ENCODE measurements around the gene PITPNM2.

PITPNM2 gene

DNA sequence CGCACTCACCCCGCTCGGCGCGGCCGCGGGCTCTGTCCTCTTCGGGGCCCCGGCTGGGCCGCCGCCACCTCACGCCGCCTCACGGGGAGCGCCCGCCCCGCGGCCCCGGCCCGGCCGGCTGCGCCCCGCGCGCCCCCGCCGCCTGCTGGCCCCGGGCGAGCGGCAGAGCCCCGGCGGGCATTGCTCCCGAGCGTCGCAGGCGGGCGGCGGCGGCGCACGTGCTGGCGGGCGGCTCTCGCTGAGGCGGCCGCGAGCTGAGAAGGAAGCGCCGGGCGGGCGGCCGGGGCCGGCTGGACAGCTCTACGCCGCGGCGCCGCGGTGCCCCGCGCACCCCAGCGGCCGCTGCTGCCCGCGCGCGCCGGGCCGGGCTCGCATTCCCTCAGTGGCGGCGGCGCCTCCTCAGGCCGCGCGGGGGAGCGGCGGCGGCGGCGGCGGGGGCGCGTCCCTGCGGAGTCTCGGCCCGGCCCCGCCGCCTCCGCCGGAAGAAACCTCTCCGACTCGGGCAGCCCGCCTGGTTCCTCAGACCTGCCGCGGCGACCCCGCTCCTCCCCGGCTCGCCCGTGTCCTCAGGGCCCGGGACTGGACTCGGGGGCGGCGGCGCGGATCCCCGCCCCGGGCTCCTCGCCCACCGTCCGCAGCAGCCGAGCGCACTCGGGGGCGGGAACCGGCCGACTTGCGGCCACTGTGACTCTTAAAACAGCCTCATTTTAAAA lies at the start of gene PITPNM2:
Gene PITPNM2 (minus strand): TSS at position 347 of the 713 bp plus-strand sequence. CDS start 116,500 bp downstream, outside the sequence.
- no peak for DNase-seq

DNA sequence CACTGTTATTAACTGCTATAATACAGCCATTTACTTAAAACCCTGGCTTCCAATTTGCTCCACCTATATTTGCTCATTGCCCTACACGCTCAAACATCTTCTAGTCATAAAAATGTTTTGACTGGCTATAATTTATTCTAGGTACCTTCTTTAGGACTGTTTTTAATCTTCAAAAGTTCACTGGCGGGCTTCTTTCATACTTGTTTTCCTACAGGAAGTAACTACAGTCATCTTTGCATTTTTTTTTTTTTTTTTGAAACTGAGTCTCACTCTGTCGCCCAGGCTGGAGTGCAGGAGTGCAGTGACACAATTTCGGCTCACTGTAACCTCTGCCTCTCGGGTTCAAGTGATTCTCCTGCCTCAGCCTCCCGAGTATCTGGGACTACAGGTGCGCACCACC lies 49.5 kb upstream of the PITPNM2 start:
- no peak for DNase-seq

DNA sequence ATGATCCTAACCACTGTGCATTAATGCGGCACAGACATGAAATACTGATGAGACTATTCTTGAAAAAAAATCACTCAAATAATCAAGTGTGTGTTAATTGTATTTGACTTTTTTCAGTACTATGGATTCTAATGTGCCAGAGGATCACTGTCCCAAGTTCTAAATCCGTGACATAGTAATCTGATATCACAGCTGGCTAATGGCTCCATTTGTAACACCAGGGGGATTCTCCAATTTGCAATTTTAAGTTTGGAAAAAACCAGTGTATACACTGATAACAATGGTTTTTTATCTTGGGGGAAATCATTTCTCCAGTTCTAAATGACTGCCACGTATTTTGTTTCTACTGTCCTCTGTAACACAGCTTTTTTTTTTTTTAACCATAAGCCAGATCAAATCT lies 49.0 kb upstream of the PITPNM2 start:
- DNase-seq = no peak

DNA sequence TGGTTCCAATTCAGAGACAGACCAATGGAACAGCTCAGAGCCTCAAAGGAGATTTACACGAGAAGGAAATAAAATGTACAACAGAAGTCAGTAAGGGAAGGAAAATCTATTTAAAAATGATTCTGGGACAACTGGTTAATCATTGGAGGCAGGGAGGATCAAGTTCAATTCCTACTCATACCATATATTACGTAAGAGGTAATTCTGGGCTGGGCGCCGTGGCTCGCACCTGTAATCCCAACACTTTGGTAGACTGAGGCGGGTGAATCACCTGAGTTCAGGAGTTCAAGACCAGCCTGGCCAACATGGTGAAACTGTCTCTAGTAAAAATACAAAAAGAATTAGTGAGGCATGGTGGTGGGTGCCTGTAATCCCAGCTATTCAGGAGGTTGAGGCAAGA lies 36.7 kb upstream of the PITPNM2 start:
- no peak for DNase-seq

DNA sequence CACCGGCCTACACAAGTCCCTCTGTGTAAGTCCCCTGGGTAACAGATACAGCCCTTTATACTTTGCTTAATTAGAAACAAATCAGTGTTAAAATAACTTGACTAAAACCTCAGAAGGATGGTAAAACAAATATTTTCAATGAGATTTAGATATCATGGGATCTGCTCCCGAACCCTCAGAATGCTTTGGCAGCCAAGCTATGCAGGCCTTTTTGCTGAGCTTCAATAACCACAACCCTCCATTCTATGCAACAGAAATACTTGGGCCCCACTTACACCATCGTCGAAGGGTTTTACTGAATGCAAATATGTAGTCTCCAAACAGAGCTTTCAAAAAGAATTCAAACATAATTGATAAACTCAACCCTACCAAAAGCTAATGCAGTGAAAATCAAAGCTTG lies 29.3 kb upstream of the PITPNM2 start:
- DNase-seq = no peak

DNA sequence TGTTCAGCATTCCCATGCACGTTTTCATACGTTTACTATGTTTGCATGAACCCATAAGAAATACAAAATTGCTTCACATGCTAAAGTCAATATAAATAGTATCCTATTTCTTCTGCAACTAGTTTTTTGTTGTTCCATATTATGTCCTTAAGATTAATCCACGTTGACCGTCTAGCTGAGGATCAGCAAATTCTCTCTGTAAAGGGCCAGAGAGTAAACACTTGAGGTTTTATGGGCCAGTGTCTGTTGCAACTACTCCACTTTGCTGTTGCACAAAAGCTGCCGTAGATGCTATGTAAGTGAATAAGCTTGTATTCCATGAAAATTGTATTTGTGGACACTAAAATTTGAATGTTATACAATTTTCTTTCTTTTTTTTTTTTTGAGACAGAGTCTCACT lies 21.1 kb upstream of the PITPNM2 start:
- no peak for DNase-seq

DNA sequence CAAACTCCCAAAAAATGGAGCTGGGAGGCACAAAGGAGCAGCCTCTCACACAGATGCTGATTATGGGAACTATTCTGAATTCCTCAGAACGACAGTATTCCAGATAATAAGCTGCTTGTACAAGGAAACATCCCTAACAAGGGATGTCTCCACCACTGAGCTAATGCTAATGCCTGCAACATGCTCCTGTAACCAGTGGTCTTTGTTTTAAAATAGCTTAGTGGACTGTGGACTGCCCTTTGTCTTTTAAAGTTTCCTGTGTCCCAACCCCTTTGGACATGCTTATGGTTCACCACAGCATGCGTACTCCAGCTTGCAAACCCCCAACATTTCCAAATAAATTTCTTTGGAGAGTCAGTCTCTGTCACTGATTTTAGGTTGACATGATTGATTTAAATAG lies 16.4 kb upstream of the PITPNM2 start:
- no peak for DNase-seq

DNA sequence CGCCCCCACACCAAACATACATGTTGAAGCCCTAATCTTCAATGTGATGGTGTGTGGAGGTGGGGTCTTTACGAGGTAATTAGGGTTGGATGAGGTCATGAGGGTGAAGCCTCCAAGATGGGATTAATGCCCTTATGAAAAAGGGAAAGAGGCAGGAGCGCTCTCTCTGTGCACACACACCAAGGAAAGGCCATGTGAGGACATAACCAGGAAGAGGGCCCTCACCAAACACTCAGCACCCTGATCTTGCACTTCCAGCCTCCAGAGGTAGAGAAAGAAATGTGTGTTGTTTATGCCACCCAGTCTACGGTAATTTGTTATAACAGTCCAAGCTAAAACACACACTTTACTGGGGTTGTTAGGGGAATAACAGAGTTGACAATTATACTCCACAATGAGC lies 14.6 kb upstream of the PITPNM2 start:
- DNase-seq = no peak

DNA sequence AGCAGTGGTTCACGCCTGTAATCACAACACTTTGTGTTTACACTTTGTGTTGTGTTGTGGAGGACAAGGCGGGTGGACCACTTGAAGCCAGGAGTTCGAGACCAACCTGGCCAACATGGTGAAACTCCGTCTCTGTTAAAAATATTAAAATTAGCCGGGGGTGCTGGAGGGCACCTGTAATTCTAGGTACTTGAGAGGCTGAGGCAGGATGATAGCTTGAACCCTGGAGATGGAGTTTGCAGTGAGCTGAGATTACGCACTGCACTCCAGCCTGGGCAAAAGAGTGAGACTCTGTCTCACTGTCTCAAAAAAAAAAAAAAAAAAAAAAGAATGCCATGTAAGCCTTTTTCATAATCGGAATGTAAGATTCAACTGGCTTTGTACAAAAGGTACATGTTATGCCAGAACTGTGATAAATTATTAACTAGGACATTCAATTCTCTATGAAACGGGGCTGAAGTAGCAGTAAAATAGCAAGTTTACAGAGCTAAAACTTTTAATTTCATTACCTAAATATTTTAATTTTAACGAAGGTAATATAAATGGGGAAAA lies 13.9 kb upstream of the PITPNM2 start:
- DNase-seq = no peak

DNA sequence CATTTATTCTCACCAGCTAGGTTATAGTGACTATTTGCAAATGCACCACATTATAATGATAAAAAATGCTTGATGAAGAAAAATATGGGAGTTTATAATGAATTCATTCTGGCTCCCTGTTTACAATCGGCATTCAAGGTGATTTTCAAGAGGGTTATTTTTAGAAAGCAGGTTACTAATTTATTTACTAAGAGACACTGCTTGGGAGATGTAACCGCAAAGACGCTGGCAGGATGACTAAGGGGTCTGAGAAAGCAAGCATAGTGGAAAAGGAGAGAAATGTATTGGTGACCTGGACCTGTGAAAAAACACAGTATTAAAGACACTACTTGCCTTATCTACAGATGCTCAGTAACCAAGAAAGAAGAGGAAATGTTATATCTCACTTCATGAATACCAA lies 13.3 kb upstream of the PITPNM2 start:
- DNase-seq = no peak

DNA sequence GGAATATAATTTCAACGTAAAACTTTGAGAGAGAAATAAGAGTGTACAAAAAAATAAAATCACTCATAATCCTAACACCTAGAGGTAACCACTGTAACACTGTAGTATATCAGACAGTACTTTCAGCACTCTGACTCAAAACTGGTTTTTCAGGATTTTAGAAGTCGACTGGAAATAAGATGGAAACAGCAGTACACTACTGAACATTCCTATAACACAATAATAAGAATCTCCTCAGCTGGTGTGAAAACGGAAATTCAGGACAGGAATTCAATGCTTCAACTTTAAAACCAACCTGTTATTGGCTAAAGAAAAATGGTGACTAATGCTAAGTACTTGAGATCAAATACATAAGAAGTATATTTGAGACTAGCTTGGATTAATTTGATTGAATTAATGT lies 12.3 kb upstream of the PITPNM2 start:
- DNase-seq = no peak

DNA sequence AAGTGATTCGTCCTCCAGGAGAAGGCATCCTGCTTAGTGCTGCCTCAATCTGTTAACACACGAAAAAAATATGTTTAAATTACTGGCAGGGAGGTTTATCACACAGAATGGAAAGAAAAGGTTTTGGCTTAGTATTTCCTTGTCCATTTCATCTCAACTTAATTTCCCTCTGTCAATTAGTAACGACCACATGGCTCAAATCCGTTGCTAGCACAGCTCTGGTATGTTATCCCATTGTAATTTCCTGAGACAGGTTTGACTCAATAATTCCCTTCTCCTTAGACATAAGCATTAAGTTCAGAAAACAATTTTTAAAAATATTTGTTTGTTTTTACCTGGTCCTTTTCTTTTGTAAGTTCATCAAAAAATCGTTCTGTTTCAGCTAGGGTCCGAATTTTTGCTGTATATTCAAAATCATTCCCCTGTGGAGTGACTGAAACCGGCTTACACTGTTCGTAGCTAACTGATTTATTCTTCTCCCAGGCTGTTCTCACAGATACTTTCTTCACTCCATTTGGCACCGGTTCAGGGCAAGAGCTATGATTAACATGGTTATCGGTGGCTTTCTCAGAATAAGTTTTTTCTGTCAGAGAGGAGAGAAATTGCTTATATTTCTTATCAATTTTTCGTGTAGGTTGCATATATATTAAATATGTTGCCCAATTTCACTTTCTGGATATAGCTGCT lies 10.1 kb upstream of the PITPNM2 start:
- DNase-seq = no peak

DNA sequence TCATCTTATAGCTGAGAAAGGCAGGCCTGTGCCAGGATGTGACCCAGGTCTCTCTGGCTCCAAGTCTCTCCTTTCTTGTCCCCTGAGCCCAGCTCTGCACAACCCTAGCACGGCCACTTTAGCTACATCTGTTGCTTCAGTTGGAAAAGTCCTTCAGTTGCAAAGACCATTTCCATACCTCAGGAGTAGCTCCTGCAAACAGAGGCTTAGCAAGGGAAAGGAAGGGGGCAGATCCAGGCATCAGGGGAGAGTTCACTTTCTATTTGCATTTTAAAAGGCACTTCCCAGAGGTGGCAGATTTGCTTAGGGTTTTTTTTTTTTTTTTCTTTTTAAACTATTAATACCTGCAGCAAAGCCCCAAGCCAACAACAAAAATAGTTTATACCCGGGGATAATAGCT lies 3.0 kb upstream of the PITPNM2 start:
- DNase-seq = no peak

DNA sequence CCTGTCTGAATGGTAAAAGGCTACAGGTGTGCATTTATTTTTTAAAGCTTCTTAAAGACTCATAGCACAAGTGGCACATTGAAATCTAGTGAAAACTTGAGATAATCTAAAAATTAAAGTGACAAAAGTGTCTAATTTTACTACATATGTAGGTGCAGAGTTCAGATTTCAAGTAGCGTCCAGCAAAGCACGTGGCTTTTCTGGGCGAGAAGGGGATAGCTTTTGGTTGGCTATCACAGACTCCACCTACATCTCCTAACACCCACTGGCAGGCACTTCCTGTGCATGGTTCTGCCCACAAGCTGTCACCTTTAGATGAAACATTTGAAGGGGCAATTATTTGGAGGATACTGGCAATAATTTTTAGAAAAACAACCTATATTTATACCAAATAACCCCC lies 1.9 kb upstream of the PITPNM2 start:
- DNase-seq = no peak

DNA sequence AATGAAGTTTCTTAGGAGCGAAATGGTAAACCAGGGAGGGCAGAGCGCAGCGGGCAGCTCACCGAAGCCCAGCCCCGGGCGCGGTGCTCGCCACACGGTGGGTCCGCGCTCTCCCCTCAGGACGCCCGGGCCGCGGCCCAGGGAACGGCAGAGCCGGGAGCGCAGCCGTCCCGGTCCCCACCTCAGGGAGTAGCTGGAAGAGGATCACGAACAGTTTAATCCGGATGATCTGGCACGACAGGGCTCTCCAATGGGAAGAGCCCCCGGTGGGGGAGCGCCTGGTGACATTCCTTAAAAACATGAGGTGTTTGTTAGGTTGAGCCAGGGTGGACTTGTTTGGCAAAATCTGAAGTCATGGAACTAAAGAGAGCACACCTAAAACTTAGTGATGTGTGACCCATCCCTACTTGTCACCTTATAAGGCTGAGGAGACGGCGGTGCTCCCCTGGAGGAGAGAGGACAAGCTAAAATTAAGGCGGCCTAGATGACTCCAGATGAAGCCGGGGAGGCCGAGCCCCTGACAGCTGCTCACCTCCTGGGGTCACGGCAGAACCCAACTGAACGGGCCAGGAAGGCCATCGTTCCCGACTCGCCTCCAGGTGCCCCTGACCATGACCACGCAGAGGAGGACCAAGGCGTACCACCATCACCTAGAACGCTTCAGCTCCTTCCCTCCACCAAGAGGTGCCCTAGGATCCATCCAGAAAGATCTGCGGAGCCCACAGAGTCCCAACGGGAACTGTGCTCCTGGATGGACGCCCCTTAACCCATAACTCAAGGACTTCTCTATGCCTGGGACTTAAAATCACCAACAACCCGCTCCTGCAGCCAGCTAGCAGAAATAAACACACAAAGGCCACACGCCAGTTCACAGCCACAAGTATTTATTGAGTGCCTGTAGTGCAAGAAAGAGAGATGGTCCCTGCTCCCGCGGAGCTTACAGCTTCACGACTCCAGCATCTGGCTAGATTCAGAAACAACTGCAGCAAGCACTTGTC lies 866 bp upstream of the PITPNM2 start:
- DNase-seq = peak; percentile 71

DNA sequence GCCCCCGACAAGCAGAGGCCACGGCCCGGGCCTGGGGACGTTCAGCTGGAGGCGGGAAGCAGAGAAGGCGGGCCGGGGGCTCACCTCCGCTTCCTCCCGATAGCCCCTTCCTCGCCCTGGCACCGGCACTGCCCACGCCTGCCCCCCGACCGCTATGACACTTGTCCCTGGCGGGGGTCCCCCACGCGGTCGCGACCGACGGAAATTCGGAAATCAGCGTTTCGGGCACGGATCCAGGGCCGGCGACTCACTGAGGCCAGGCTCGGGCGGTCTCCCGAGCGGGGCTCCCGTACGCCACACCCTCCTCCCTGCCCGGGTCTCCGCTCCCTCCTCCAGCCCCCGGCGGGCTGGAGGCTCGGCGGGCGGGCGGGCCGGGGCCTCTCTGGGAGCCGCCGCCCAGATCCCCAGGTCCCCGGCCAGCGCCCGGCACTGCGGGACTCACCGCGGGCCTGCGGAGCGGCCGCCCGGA lies 581 bp downstream of the PITPNM2 start:
- peak; percentile 61 for DNase-seq

DNA sequence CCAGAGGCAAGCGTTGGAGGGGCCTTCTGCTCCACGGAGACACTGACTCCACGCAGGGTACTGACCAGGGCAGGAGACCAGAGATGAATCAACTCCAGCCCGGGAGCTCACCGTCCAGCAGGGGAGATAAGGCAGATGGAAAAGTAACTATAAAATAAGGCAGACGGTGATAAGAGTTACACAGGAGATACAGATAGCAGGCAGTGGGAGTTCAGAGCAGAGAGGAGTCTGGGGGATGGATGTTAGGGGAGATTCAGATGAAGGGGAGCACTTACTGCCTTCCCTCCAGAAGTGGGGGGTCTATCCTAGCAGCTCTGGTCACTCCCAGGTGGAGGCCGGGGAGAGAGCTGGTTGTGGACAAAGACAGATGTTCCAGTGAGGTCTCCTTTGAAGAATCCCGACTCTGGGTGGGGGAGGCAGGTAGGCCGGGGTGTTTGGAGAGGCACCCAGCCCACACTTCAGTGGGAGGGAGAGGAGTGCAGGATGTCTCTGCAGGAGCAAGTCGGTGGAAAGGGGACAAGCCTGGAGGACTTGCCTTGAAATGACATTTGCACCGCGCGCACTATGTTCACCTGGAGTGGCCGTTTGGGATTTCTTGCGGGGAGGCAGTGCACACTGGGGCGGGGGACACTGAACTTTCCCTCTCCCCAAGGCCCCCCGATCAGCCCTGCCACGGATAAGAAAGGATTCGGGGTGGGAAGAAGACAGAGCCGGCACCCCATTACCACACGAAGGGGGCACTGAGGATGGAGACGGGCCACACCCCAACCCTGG lies 1.2 kb downstream of the PITPNM2 start:
- DNase-seq = no peak

DNA sequence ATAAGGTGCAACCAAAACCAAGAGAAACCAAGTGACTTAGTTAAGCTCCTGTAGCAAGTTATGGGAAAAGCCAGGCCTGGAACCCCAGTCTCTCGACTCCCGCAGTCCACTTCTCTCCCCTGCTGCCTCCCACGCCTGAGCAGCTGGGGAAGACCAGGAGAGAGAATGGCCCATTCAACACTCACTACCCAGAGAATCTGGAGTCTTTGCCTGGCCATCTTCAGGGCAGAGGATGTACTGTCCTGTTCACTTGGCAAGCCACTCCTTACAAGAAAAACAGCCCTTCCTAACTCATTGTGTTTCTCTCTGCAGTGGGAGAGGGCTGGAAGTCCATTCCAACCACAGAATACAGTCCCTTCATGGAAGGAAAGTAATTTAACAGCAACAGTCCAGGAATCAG lies 1.8 kb downstream of the PITPNM2 start:
- no peak for DNase-seq

DNA sequence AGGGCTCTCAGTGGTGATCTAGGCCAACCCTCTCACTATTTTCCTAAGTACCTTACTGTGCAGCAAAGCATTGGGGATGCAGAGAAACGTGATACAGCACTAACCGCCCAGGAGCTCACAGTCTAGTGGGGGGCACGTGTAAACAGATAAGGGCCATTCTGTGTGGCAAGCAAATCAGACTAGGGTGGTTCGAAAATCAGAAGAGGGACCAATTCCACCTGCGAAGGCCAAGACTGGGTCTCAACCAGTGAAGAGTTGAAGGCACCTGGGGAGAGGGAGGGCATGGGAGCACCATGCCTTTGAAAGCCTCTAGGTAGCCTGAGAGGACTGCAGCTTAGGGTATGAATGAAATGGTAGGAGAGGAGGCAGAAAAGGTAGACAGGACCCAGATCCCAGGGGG lies 2.2 kb downstream of the PITPNM2 start:
- DNase-seq = no peak

DNA sequence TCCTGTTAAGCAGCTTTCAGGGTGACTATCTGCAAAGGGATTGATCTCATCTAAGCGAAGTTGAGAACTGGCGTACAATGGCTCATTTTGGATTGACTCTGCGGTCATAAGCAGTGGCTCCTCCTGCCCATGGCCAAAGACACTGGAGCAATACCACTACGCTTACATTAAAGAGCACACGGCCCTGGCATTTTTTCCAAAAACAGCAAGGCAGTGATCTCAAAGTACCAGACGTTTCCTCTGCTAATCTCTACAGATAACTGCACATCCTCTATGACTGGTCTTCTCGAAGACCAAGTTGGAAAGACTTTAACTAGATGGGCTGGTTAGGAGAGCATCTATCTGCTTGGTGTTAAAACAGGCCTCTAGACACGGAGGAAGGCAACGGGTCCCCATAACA lies 2.7 kb downstream of the PITPNM2 start:
- no peak for DNase-seq

DNA sequence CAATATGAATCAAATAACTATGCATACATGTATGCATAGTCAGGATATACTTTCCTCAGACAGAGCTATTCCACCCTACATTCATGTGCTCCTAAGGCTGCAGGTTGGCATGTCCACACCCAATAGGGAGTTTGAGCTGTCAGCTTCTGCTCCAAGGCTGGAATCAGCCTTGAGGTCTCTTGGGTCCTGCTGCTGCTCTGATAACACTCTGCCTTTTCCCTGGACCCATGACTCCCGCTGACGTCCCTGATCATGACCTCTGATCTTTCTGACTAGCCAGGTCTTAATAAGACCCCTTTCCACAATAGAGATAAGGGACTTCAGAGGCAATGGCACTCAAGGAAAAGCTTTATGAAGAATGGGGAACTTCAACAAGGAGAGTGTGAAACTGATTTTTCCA lies 5.7 kb downstream of the PITPNM2 start:
- DNase-seq = no peak

DNA sequence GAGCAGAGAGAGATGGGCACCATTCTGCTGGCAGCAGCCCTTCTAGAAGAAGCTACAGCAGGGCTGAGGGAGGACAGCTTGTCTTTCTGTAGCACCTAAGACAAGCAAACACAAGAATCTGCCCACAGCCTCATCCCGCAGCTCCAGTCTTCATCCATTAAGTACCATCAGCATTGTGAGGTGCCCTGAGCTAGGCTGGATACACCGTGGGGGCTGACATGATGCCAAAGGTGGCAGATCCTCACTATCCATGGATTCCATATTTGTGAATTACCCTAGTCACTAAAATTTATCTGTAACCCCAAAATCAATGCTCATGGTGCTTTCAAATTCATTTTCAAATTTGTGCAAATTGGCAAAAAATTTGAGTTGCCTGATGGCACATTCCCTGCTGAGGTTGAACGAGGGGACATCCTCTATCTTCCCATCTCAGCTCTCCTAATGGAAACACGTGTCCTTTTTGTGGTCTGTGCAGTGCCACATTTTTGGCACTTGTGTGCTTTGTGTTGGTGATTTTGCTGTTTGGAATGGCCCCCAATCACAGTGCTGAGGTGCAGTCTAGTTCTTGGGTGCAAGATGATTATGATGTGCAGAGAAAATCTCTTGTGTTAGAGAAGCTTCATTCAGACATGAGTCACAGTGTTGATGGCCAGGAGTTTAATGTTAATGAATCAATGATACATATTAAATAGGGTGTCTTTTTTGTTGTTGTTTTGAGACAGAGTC lies 7.0 kb downstream of the PITPNM2 start:
- DNase-seq = no peak

All from retina (tissue), 1 donor.